GM12878 (cell line): ENCODE results near the gene SYT1. TPM values are rescaled to one million over a fixed set of nuclear protein-coding genes. Genes with fewer than 3 reads are reported as not detected.

Source experiments
- ATAC-seq: fragments of 200-7000 bp; cut with Tn5 transposase; 3 replicates; pipeline ENCODE4 v1.9.1; 2020; ENCODE audit warnings: mild to moderate bottlenecking, moderate library complexity
- BruUV-seq: library from RNA; stranded (reverse); fragments of 400-500 nt; replicated peaks from 2 replicates; lab custom pipeline; 2021; lab: Mats Ljungman, UMichigan
- CTCF ChIA-PET: fragments of 300-600 bp; sonication (Branson Sonifier 250); formaldehyde crosslinking; extraction: SDS; loops from one replicate; lab custom pipeline; 2021; ENCODE audit warnings: inconsistent platforms; lab: Yijun Ruan, JAX
- POLR2A ChIA-PET: fragments of 350-600 bp; formaldehyde crosslinking; extraction: SDS; loops from one replicate; lab custom pipeline; 2021; ENCODE audit warnings: inconsistent platforms; lab: Charles Lee
- RAD21 ChIA-PET: fragments of 300-600 bp; sonication (Branson Sonifier 250); formaldehyde crosslinking; loops from one replicate; lab custom pipeline; 2023; ENCODE audit warnings: antibody characterized with exemption; ENCODE audit not compliant: unreplicated experiment; lab: Charles Lee
- SMC1A ChIA-PET: fragments of 300-600 bp; sonication (Branson Sonifier 250); formaldehyde crosslinking; loops from one replicate; lab custom pipeline; 2023; ENCODE audit not compliant: unreplicated experiment, uncharacterized antibody; lab: Charles Lee
- DNase-seq: peaks from one replicate; pipeline ENCODE4 v3.0.0-alpha.2; 2011; ENCODE audit warnings: low read depth, low spot score
- FAIRE-seq: peaks from 3 replicates; lab custom pipeline; 2011; peaks lifted over from hg19 to GRCh38; lab: Jason Lieb, UNC
- H2AFZ ChIP-seq: 2 replicates; pipeline ENCODE4 v1.6.0; 2011; ENCODE audit warnings: low read depth, low read length, control low read depth; ENCODE audit not compliant: control insufficient read depth
- H3K27ac ChIP-seq: 2 replicates; pipeline ENCODE4 v1.5.1; 2011; ENCODE audit warnings: control low read depth; ENCODE audit not compliant: control insufficient read depth, insufficient read depth
- H3K27me3 ChIP-seq, 2 experiments: replicated peaks in 1 of 2; 2 replicates each; pipeline versions ENCODE4 v1.6.0 to v1.6.1; 2011; ENCODE audit warnings: low read length in 1 of 2; ENCODE audit not compliant: control insufficient read depth in 2 of 2, insufficient read depth in 2 of 2
- H3K36me3 ChIP-seq, 2 experiments: 2 replicates each; pipeline ENCODE4 v1.5.1; 2011; ENCODE audit warnings: low read length in 1 of 2; ENCODE audit not compliant: control insufficient read depth in 2 of 2, insufficient read depth in 2 of 2
- H3K4me1 ChIP-seq: 2 replicates; pipeline ENCODE4 v1.6.1; 2011; ENCODE audit warnings: mild to moderate bottlenecking, low read length, moderate library complexity, mixed read lengths; ENCODE audit not compliant: control insufficient read depth, insufficient read depth
- H3K4me2 ChIP-seq: 2 replicates; pipeline ENCODE4 v1.6.0; 2011; ENCODE audit warnings: control low read depth; ENCODE audit not compliant: control insufficient read depth, insufficient read depth
- H3K4me3 ChIP-seq: fragments of 200-600 bp; sonication (generic); 2 replicates; pipeline ENCODE4 v1.5.1; 2016
- H3K79me2 ChIP-seq: 2 replicates; pipeline ENCODE4 v1.6.0; 2011; ENCODE audit warnings: low read length; ENCODE audit not compliant: control insufficient read depth, insufficient read depth
- H3K9ac ChIP-seq: 2 replicates; pipeline ENCODE4 v1.8.0; 2011; ENCODE audit warnings: low read length, control low read depth, mixed read lengths; ENCODE audit not compliant: control insufficient read depth, insufficient read depth
- H3K9me3 ChIP-seq: replicated peaks from 3 replicates; pipeline ENCODE4 v1.5.1; 2011; ENCODE audit warnings: mild to moderate bottlenecking, low read length; ENCODE audit not compliant: control insufficient read depth, insufficient read depth
- H4K20me1 ChIP-seq: 2 replicates; pipeline ENCODE4 v1.6.0; 2011; ENCODE audit not compliant: control insufficient read depth, insufficient read depth
- ATF7 ChIP-seq: fragments of 450-650 bp; IDR thresholded peaks from 2 replicates; pipeline ENCODE4 v1.6.1; 2016; ENCODE audit warnings: low read depth, mild to moderate bottlenecking
- CBX3 ChIP-seq: fragments of 200-600 bp; sonication (generic); IDR thresholded peaks from 2 replicates; pipeline ENCODE4 v1.6.1; 2016; ENCODE audit warnings: low read depth, borderline replicate concordance
- CEBPB ChIP-seq, 2 experiments: fragments of 150-350 bp in 1 of 2; IDR thresholded peaks; 2 replicates each; pipeline ENCODE4 v1.6.1; 2012 to 2014; ENCODE audit warnings: low read depth in 2 of 2, low read length in 2 of 2, borderline replicate concordance in 1 of 2, inconsistent platforms in 1 of 2
- EP300 ChIP-seq, 2 experiments: fragments of 150-350 bp in 1 of 2; IDR thresholded peaks; 2 replicates each; pipeline ENCODE4 v1.6.1; 2011 to 2012; ENCODE audit warnings: low read depth in 2 of 2, low read length in 2 of 2, borderline replicate concordance in 1 of 2, improper control_type of control experiment in 1 of 2, inconsistent platforms in 1 of 2; ENCODE audit not compliant: control insufficient read depth in 1 of 2
- IRF5 ChIP-seq: fragments of 450-650 bp; IDR thresholded peaks from 2 replicates; pipeline ENCODE4 v1.6.1; 2017; ENCODE audit warnings: borderline replicate concordance
- KLF5 ChIP-seq: fragments of 450-650 bp; IDR thresholded peaks from 2 replicates; pipeline ENCODE4 v1.6.1; 2014; ENCODE audit warnings: mild to moderate bottlenecking; ENCODE audit not compliant: partially characterized antibody
- NBN ChIP-seq: fragments of 450-650 bp; IDR thresholded peaks from 2 replicates; pipeline ENCODE4 v1.6.1; 2016
- RCOR1 ChIP-seq: conservative IDR thresholded peaks from 2 replicates; pipeline ENCODE4 v1.6.1; 2012; ENCODE audit warnings: low read depth, low read length, improper control_type of control experiment
- TBL1XR1 ChIP-seq: IDR thresholded peaks from 2 replicates; pipeline ENCODE4 v1.6.1; 2012; ENCODE audit warnings: low read depth, low read length, improper control_type of control experiment
- USF1 ChIP-seq: IDR thresholded peaks from 2 replicates; pipeline ENCODE4 v1.6.1; 2011; ENCODE audit warnings: borderline replicate concordance, low read depth, mild to moderate bottlenecking, moderate library complexity, mixed read lengths, low read length; ENCODE audit not compliant: insufficient read depth; ENCODE audit errors: extremely low read length
- YBX1 ChIP-seq: fragments of 450-650 bp; IDR thresholded peaks from 2 replicates; pipeline ENCODE4 v1.6.1; 2016; ENCODE audit warnings: antibody characterized with exemption
- ZBTB33 ChIP-seq: fragments of 450-650 bp; IDR thresholded peaks from 2 replicates; pipeline ENCODE4 v1.6.1; 2017; ENCODE audit warnings: mild to moderate bottlenecking
- WGBS: methylation state at CpG from one replicate; pipeline ENCODE4 v1.1.6; 2016; ENCODE audit warnings: low lambda C conversion rate; ENCODE audit not compliant: insufficient replicate concordance, insufficient coverage; ENCODE audit errors: missing lambda C conversion rate; 5-methylcytosine and 5-hydroxymethylcytosine counted together
- in situ Hi-C: fragments of 300-500 bp; cut with MboI; formaldehyde crosslinking; loops from 9 replicates; pipeline ENCODE4 v1.14.3; 2018; ENCODE audit warnings: mixed read lengths
- intact Hi-C: fragments of 100-400 bp; cut with micrococcal nuclease; formaldehyde crosslinking; loops from one replicate; pipeline ENCODE4 v1.14.2; 2022; ENCODE audit not compliant: unreplicated experiment
- polyA plus RNA-seq, 11 experiments: library from polyadenylated mRNA; depleted of rRNA in 4 of 11; unstranded in 6 of 11; stranded (reverse) in 5 of 11; fragments of >200 nt; fragmentation: Nextera tagmentation in 4 of 11; fragmentation: Illumina TruSeq in 1 of 11; extraction: Ambion mirVana in 4 of 11; extraction: Trizol in 1 of 11; gene quantifications; 1 replicate in 1 of 11; 2 replicates in 10 of 11; pipeline versions ENCODE4 v1.2.1 to v1.2.3, GENCODE V29; 2011 to 2016; ENCODE audit warnings: inconsistent platforms in 2 of 11, missing spikeins in 2 of 11, low read depth in 1 of 11
- total RNA-seq, 4 experiments: library from RNA; depleted of rRNA in 3 of 4; stranded (reverse); fragments of >200 nt in 3 of 4; fragmentation: Illumina TruSeq in 1 of 4; extraction: Trizol in 1 of 4; gene quantifications; 2 replicates each; pipeline versions ENCODE4 v1.2.1 to v1.2.3, GENCODE V29; 2013 to 2021

SYT1 gene
- total and polyA plus RNA-seq, 10 of the 15 experiments (the other 5 are each of a cell fraction or from before 2014, with no cell fraction given), result 0.10 to 0.28 TPM; not detected in 8

- no peaks in the 10 kb centered on the region for H4K20me1 ChIP-seq
- no peaks in the 10 kb centered on the region for H3K36me3 ChIP-seq
- 45% methylated on average over 10 of the region's 10 CpGs for WGBS
- ChIA-PET RAD21 (no interaction called here), CTCF (interaction anchor here (1.6 kb wide), 2 partner anchors 8 to 30 kb away, joined by 3 to 5 read pairs; no protein-coding TSS in a partner anchor), SMC1A (no interaction called here), POLR2A (no interaction called here)
- H3K27ac ChIP-seq, result no peak overlapping the region
- BruUV-seq, result no TSS peak
- TF ChIP-seq USF1, result no peak
- TF ChIP-seq TBL1XR1, result no peak
- TF ChIP-seq CEBPB (IDR thresholded peaks at IDR 0.05; ENCODE audit: borderline replicate concordance in 1 of 2, low read depth in 2 of 2, low read length in 2 of 2), result no peak
- no peak for TF ChIP-seq YBX1
- no peak for TF ChIP-seq EP300 (IDR thresholded peaks at IDR 0.05; ENCODE audit: borderline replicate concordance in 1 of 2, control insufficient read depth in 1 of 2, low read depth in 2 of 2, low read length in 2 of 2)
- no peak for TF ChIP-seq RCOR1
- TF ChIP-seq IRF5, result no peak
- TF ChIP-seq KLF5, result no peak
- TF ChIP-seq ZBTB33, result no peak
- TF ChIP-seq ATF7, result no peak
- no peak for TF ChIP-seq NBN
- TF ChIP-seq CBX3, result no peak
- no peaks in the 10 kb centered on the region for H3K79me2 ChIP-seq
- H3K9ac ChIP-seq, result no peak overlapping the region
- intact Hi-C loops (no loop called here), in situ Hi-C loops (no loop called here)
- H2AFZ ChIP-seq, result no peak overlapping the region
- ATAC-seq (no peak), DNase-seq (no peak), FAIRE-seq (no peak)
- H3K9me3 ChIP-seq, result no peaks in the 10 kb centered on the region
- no peak overlapping the region for H3K4me3 ChIP-seq
- no peaks in the 10 kb centered on the region for H3K4me1 ChIP-seq
- H3K4me2 ChIP-seq, result no peak overlapping the region
- H3K27me3 ChIP-seq, result no peaks in the 10 kb centered on the region; a peak in 1 of 4 replicates
Observed at GRCh38 chr12:79317179-79317847, 452.7 kb downstream of the SYT1 start.
